VCaP (cell line): ENCODE results near the gene TACO1.

Experiments
- H3K27ac ChIP-seq: fragments of 450-650 bp; 2 replicates; pipeline ENCODE4 v1.5.1; 2017
- CTCF ChIP-seq: fragments of 450-650 bp; conservative IDR thresholded peaks from 2 replicates; pipeline ENCODE4 v1.5.1; 2017; ENCODE audit warnings: mild to moderate bottlenecking, moderate library complexity

Gene TACO1

DNA sequence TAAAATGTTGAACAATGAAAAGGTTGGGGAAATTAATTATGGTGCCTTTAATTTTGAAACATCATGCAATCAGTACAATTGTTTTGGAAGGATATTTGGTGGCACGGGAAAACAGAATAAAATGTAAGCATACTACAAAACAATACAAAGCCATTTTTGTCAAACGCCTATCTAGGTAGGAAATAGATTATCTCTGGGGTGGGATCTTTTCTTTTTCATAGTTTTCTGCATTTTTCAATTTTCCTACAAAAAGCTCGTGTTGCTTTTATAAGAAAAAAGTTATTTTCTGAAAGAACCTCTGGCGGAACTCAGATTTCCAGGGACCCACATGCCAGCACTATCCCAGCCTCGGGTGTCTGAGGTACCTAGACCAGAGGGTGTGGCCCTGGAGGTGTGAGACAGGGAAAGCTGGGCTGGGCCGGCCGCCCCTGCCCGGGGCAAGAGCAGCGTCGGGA, 20.6 kb downstream of the TACO1 start:
- H3K27ac ChIP-seq: peak overlapping the region; percentile 88
- no peak for TF ChIP-seq CTCF

DNA sequence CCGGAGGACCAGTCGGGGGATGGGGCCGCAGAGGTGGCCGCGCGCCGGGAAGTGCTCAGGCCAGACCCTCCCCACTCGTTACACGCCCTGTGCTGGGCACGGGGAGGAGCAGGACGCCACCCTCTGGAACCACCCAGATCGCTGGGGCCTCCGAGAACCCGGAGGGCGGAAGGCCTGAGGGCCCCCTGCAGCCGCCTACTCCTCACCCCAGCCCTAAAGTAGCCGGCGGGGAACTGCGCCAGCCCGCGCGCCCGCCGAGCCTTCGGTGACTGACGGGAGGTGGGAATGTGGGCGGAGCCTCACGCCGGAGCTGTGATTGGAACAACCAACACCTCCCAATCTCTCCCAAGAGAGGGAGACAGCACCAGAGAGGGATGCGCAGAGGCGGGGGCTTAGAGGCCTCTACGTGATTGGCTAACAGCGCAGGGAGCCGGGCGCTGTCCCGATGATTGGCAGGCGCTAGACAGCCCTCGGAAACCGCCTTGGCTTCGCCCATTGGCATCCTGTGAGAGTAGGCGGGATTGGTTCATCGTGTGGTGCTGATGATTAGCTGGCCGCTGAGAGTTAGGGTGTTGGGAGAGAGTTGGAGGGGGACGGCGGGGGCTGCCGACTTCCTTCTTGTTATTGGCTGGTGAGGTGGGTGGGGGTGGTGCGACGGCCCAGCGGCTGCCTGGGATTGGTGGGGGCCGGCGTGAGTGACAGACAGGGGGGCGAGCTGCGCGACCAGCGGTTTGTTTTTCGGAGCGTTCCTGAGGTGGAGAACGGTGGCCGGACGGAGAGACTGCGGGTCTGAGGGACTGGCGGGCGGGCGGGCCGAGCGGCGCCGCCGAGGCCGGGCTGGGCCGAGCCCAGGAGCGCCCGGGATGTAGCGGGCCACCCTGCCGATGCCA, 21.2 kb downstream of the TACO1 start, which contains the start of gene MAP3K3:
Gene MAP3K3, plus strand, starts transcription at position 734 of the 890 bp plus-strand sequence. CDS start 343 bp downstream, outside the sequence.
- H3K27ac ChIP-seq: peak within 1 kb of the TSS; percentile 88
- TF ChIP-seq CTCF: peak; percentile 6; the same call in 1 of the 2 replicates

- no peak for TF ChIP-seq CTCF
Observed at GRCh38 chr17:63622574-63623390, 22.1 kb downstream of the TACO1 start.

GRCh38 chr17:63623786-63624530, 23.3 kb downstream of the TACO1 start:
- peak overlapping the region; percentile 88 for H3K27ac ChIP-seq
- no peak for TF ChIP-seq CTCF

More at GRCh38 chr17:63622574-63623390, 22.1 kb downstream of the TACO1 start:
- peak overlapping the region; percentile 88 for H3K27ac ChIP-seq

DNA sequence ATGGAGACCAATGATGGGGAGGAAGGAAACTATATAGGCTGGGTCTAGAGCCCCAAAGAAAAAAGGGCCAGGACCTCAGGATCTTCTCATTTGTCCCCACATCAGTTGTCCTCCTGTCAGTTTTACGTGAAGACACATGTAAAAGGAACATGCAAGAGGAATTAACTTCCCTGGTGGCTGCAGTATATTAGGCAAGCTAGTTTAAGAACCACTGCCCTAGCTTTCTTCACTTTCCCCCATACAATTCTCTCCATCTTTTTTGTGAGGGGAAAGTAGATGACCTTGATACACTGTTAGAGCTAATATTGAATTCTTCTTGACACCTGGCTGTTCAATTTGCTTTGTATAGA, 23.8 kb downstream of the TACO1 start:
- H3K27ac ChIP-seq: peak overlapping the region; percentile 88
- TF ChIP-seq CTCF: no peak

DNA sequence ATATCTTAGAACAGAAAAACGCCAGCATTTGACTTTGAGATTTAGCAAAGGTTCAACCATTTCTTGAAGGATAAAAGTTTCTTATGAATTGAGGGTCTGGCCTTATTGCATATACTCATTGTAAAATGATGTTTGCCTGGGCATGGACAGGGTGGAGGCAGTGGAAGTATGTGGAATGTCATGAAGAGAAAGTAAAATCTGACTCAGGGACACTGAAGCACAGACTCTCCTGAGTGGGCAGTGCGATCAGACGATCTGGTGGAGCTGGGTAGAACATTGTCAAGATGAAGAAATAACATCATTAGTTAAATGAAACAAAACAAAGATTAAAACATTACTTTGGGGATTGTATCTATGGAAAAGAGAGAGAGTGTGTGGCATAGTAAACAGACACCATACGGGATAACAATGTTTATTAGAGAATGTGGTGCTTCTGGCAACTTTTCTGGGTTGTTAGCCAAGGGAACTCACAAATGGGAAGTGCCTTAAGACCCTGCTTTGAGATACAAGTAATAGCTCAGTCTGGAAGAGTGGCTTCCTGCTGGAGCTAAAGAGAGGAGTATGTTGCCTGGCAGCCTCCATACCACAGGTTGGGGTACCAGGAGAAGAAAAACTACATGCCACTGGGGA, 26.0 kb downstream of the TACO1 start:
- no peak for TF ChIP-seq CTCF
- peak overlapping the region; percentile 88 for H3K27ac ChIP-seq
